Uterus (tissue), 4 donors: ENCODE data around the gene APOLD1. TPM values are rescaled to one million over a fixed set of nuclear protein-coding genes. Genes with fewer than 3 reads are reported as not detected.
"Not testable (repeated sequence)": the region's sequence is repeated elsewhere in the genome, so short reads cannot be mapped to it uniquely, and the experiment has no call there.

Experiments used
- DNase-seq, 2 donors: peaks; one replicate each; pipeline ENCODE4 v3.0.0-alpha.2; 2019 to 2020
- H3K27ac ChIP-seq, 2 donors: fragments of 200-600 bp; sonication (generic); 1 replicate in 1 of 2; 2 replicates in 1 of 2; pipeline ENCODE4 v1.5.1; 2016 to 2018
- H3K27me3 ChIP-seq, 2 donors: fragments of 200-600 bp; sonication (generic); one replicate each; pipeline ENCODE4 v1.5.1; 2018 to 2019; ENCODE audit warnings: control low read depth in 1 of 2
- H3K36me3 ChIP-seq, 2 donors: fragments of 200-600 bp; sonication (generic); one replicate each; pipeline ENCODE4 v1.5.1; 2019; ENCODE audit warnings: control low read depth in 1 of 2
- H3K4me1 ChIP-seq, 2 donors: fragments of 200-600 bp; sonication (generic); one replicate each; pipeline ENCODE4 v1.5.1; 2018 to 2019; ENCODE audit warnings: control low read depth in 1 of 2
- H3K4me3 ChIP-seq, 2 donors: fragments of 200-600 bp; sonication (generic); 1 replicate in 1 of 2; 2 replicates in 1 of 2; pipeline ENCODE4 v1.5.1; 2018 to 2019; ENCODE audit warnings: mild to moderate bottlenecking in 1 of 2
- H3K9me3 ChIP-seq, 2 donors: fragments of 200-600 bp; sonication (generic); one replicate each; pipeline ENCODE4 v1.5.1; 2019; ENCODE audit warnings: control low read depth in 1 of 2
- CTCF ChIP-seq, 4 experiments: fragments of 200-600 bp in 2 of 4; fragments of 450-650 bp in 2 of 4; sonication (generic) in 2 of 4; IDR thresholded peaks; one replicate each; pipeline ENCODE4 v1.5.1; 2016 to 2019; ENCODE audit warnings: antibody characterized with exemption in 4 of 4, mild to moderate bottlenecking in 2 of 4, moderate library complexity in 1 of 4
- POLR2A ChIP-seq, 2 donors: fragments of 450-650 bp; IDR thresholded peaks; one replicate each; pipeline ENCODE4 v1.6.1; 2016; ENCODE audit warnings: antibody characterized with exemption in 2 of 2, mild to moderate bottlenecking in 1 of 2, moderate library complexity in 1 of 2
- intact Hi-C: fragments of 100-400 bp; cut with DNase I; formaldehyde crosslinking; loops from one replicate; pipeline ENCODE4 v1.15.1; 2023; ENCODE audit warnings: low total_unique reads
- total RNA-seq, 4 donors: library from RNA; depleted of rRNA in 3 of 4; stranded (reverse); fragments of >200 nt in 3 of 4; gene quantifications; one replicate each; pipeline versions ENCODE4 v1.1.0 to v1.2.4, GENCODE V29; 2014 to 2023
- donor health status: DM: yes; HTN: yes; CAD: no.

APOLD1 gene
- total RNA-seq, 4 donors from 2014 or later: 25.0 to 88.8 (median 57.9) TPM

GRCh38 chr12:12819221-12819620 lies 33.8 kb downstream of the APOLD1 start:
- Histone ChIP-seq H3K27ac (peak overlapping the region; percentile 65 to 72), H3K4me1 (peaks cover 0 to 15% of the 10 kb centered on the region in 2 donors), H3K36me3 (no peaks in the 10 kb centered on the region), H3K9me3 (no peaks in the 10 kb centered on the region), H3K27me3 (no peaks in the 10 kb centered on the region), H3K4me3 (no peak overlapping the region)
- TF ChIP-seq CTCF (IDR thresholded peaks at IDR 0.05) (no peak), POLR2A (IDR thresholded peaks at IDR 0.05) (no peak)
- no peak for DNase-seq
- intact Hi-C loops: no loop called here

GRCh38 chr12:12819752-12820311 lies 34.4 kb downstream of the APOLD1 start:
- peaks cover 0 to 8% of the 10 kb centered on the region in 2 donors for H3K4me1 ChIP-seq

GRCh38 chr12:12820376-12820775 lies 34.9 kb downstream of the APOLD1 start:
- H3K9me3 ChIP-seq, intact Hi-C loops, H3K4me1 ChIP-seq, H3K27me3 ChIP-seq, H3K36me3 ChIP-seq, DNase-seq, H3K4me3 ChIP-seq: not testable (repeated sequence)
- peak overlapping the region; percentile 65 to 72 for H3K27ac ChIP-seq

More at GRCh38 chr12:12819752-12820311, 34.4 kb downstream of the APOLD1 start:
- no peaks in the 10 kb centered on the region for H3K27me3 ChIP-seq
- H3K36me3 ChIP-seq: no peaks in the 10 kb centered on the region
- H3K9me3 ChIP-seq: no peaks in the 10 kb centered on the region
- peak overlapping the region; percentile 65 to 72 for H3K27ac ChIP-seq
- H3K4me3 ChIP-seq: no peak overlapping the region
- intact Hi-C loops: no loop called here
- peak; percentile 26 to 50 for DNase-seq
- TF ChIP-seq POLR2A (IDR thresholded peaks at IDR 0.05): no peak
- no peak for TF ChIP-seq CTCF (IDR thresholded peaks at IDR 0.05)

- peaks cover 0 to 3% of the 10 kb centered on the region in 2 donors for H3K36me3 ChIP-seq
Observed at GRCh38 chr12:12821975-12822374, 36.5 kb downstream of the APOLD1 start.

GRCh38 chr12:12822886-12823285 lies 37.4 kb downstream of the APOLD1 start:
- Histone ChIP-seq H3K36me3 (peaks cover 0 to 3% of the 10 kb centered on the region in 2 donors), H3K4me3 (no peak overlapping the region), H3K4me1 (no peaks in the 10 kb centered on the region), H3K27ac (no peak overlapping the region), H3K27me3 (no peaks in the 10 kb centered on the region), H3K9me3 (no peaks in the 10 kb centered on the region)
- intact Hi-C loops: no loop called here
- no peak for DNase-seq
- TF ChIP-seq POLR2A (IDR thresholded peaks at IDR 0.05) (no peak), CTCF (IDR thresholded peaks at IDR 0.05) (no peak)

More at GRCh38 chr12:12821975-12822374, 36.5 kb downstream of the APOLD1 start:
- DNase-seq: no peak
- no peaks in the 10 kb centered on the region for H3K9me3 ChIP-seq
- no peak overlapping the region for H3K27ac ChIP-seq
- H3K4me1 ChIP-seq: no peaks in the 10 kb centered on the region
- intact Hi-C loops: no loop called here
- no peak overlapping the region for H3K4me3 ChIP-seq
- H3K27me3 ChIP-seq: no peaks in the 10 kb centered on the region
- TF ChIP-seq CTCF (IDR thresholded peaks at IDR 0.05) (no peak), POLR2A (IDR thresholded peaks at IDR 0.05) (no peak)

- intact Hi-C loops: no loop called here
- Histone ChIP-seq H3K36me3 (peaks cover 0 to 3% of the 10 kb centered on the region in 2 donors), H3K4me1 (no peaks in the 10 kb centered on the region), H3K27me3 (no peaks in the 10 kb centered on the region), H3K27ac (no peak overlapping the region), H3K4me3 (no peak overlapping the region), H3K9me3 (no peaks in the 10 kb centered on the region)
- TF ChIP-seq CTCF (IDR thresholded peaks at IDR 0.05): no peak
- TF ChIP-seq POLR2A (IDR thresholded peaks at IDR 0.05): no peak
- DNase-seq: no peak
Observed at GRCh38 chr12:12823300-12823699, 37.8 kb downstream of the APOLD1 start.
